Endothelial cell of umbilical vein (primary cell): Measurements from ENCODE around the gene IQGAP1.
"Not testable (repeated sequence)": the region's sequence is repeated elsewhere in the genome, so short reads cannot be mapped to it uniquely, and the experiment has no call there.

Experiments used
- CTCF ChIP-seq, 2 donors: IDR thresholded peaks; 1 replicate in 1 of 2; 2 replicates in 1 of 2; pipeline ENCODE4 v1.5.1; 2011; ENCODE audit warnings: low read length in 2 of 2, mild to moderate bottlenecking in 2 of 2, moderate library complexity in 2 of 2, control low read depth in 1 of 2, inconsistent platforms in 1 of 2, low read depth in 1 of 2; ENCODE audit not compliant: insufficient read depth in 1 of 2; ENCODE audit errors: extremely low read depth in 1 of 2
- EZH2 ChIP-seq: IDR thresholded peaks from 2 replicates; pipeline ENCODE4 v1.6.1; 2012; ENCODE audit warnings: borderline replicate concordance, low read depth, mild to moderate bottlenecking, moderate library complexity, low read length, inconsistent platforms; ENCODE audit not compliant: severe bottlenecking
- FOS ChIP-seq: IDR thresholded peaks from 2 replicates; pipeline ENCODE4 v1.6.1; 2011; ENCODE audit warnings: mild to moderate bottlenecking, low read length, moderate library complexity, borderline replicate concordance; ENCODE audit not compliant: insufficient read depth
- GATA2 ChIP-seq: IDR thresholded peaks from 2 replicates; pipeline ENCODE4 v1.7.0; 2011; ENCODE audit warnings: low read depth, mild to moderate bottlenecking, moderate library complexity, mixed read lengths, low read length; ENCODE audit not compliant: insufficient read length, insufficient read depth
- JUN ChIP-seq: IDR thresholded peaks from 2 replicates; pipeline ENCODE4 v1.6.1; 2011; ENCODE audit warnings: borderline replicate concordance, low read depth; ENCODE audit not compliant: insufficient read length, insufficient read depth
- MAX ChIP-seq: IDR thresholded peaks from 2 replicates; pipeline ENCODE4 v1.6.1; 2011; ENCODE audit not compliant: insufficient read depth, insufficient read length
- MYC ChIP-seq: IDR thresholded peaks from one replicate; pipeline ENCODE4 v1.6.1; 2011; ENCODE audit warnings: mild to moderate bottlenecking, low read depth, low read length
- POLR2A ChIP-seq: IDR thresholded peaks from 2 replicates; pipeline ENCODE4 v1.6.1; 2012; ENCODE audit warnings: low read depth, mild to moderate bottlenecking, control low read depth, low read length
- POLR2AphosphoS5 ChIP-seq: IDR thresholded peaks from 2 replicates; pipeline ENCODE4 v1.6.1; 2012; ENCODE audit warnings: low read depth, mild to moderate bottlenecking, control low read depth, low read length, moderate library complexity; ENCODE audit not compliant: insufficient read depth

- not testable (repeated sequence) for TF ChIP-seq CTCF (IDR thresholded peaks at IDR 0.05; ENCODE audit: extremely low read depth in 1 of 2, insufficient read depth in 1 of 2, low read depth in 1 of 2, low read length in 2 of 2); POLR2AphosphoS5; POLR2A; JUN; MAX; EZH2; FOS; GATA2; MYC
These were observed 28.0 kb downstream of the IQGAP1 start for GRCh38 chr15:90416052-90416451.
